IMR-90 (cell line): ENCODE measurements around the gene ACTC1. TPM values are rescaled to one million over a fixed set of nuclear protein-coding genes. Genes with fewer than 3 reads are reported as not detected.

ENCODE experiments used
- ATAC-seq: fragments of 200-7000 bp; cut with Tn5 transposase; 2 replicates; pipeline ENCODE4 v1.9.1; 2020; ENCODE audit warnings: low read depth, mild to moderate bottlenecking, moderate library complexity
- BruUV-seq: library from RNA; stranded (reverse); fragments of 400-500 nt; replicated peaks from 2 replicates; lab custom pipeline; 2021; lab: Mats Ljungman, UMichigan
- CTCF ChIA-PET: fragments of 300-600 bp; formaldehyde crosslinking; extraction: SDS; loops from one replicate; lab custom pipeline; 2021; ENCODE audit warnings: antibody characterized with exemption; lab: Yijun Ruan, JAX
- POLR2A ChIA-PET: fragments of 300-600 bp; sonication (Branson Sonifier 250); formaldehyde crosslinking; loops from one replicate; lab custom pipeline; 2022; ENCODE audit warnings: antibody characterized with exemption; ENCODE audit not compliant: unreplicated experiment; lab: Charles Lee
- DNase-seq: peaks from one replicate; pipeline ENCODE4 v3.0.0; 2013
- H2AFZ ChIP-seq: replicated peaks from 2 replicates; pipeline ENCODE3; 2013; ENCODE audit warnings: low read length, mild to moderate bottlenecking; ENCODE audit not compliant: poor library complexity
- H2AK5ac ChIP-seq: 2 replicates; pipeline ENCODE4 v1.6.1; 2013; ENCODE audit warnings: low read depth, low read length, inconsistent platforms
- H2AK9ac ChIP-seq: replicated peaks from 2 replicates; pipeline ENCODE3; 2013; ENCODE audit warnings: mild to moderate bottlenecking, low read depth, low read length, moderate library complexity; ENCODE audit not compliant: poor library complexity
- H2BK120ac ChIP-seq: 2 replicates; pipeline ENCODE4 v1.6.1; 2013; ENCODE audit warnings: low read depth, low read length, inconsistent platforms
- H2BK15ac ChIP-seq: 3 replicates; pipeline ENCODE4 v1.6.1; 2013; ENCODE audit warnings: low read depth, low read length, inconsistent platforms
- H2BK20ac ChIP-seq: 2 replicates; pipeline ENCODE4 v1.6.1; 2013; ENCODE audit warnings: low read depth, mild to moderate bottlenecking, inconsistent platforms, low read length, moderate library complexity
- H2BK5ac ChIP-seq: 2 replicates; pipeline ENCODE4 v1.6.1; 2013; ENCODE audit warnings: mild to moderate bottlenecking, low read depth, low read length, inconsistent platforms; ENCODE audit not compliant: poor library complexity, severe bottlenecking
- H3K14ac ChIP-seq: replicated peaks from 2 replicates; pipeline ENCODE4 v1.6.1; 2013; ENCODE audit warnings: low read depth, low read length, inconsistent platforms
- H3K18ac ChIP-seq: 2 replicates; pipeline ENCODE4 v1.6.1; 2013; ENCODE audit warnings: low read depth, low read length, control low read depth
- H3K23ac ChIP-seq: 2 replicates; pipeline ENCODE4 v1.6.1; 2013; ENCODE audit warnings: low read depth, low read length, inconsistent platforms
- H3K27ac ChIP-seq: 2 replicates; pipeline ENCODE4 v1.5.1; 2013; ENCODE audit warnings: mild to moderate bottlenecking, control low read depth, low read length; ENCODE audit not compliant: insufficient read depth
- H3K27me3 ChIP-seq: 2 replicates; pipeline ENCODE4 v1.6.1; 2013; ENCODE audit warnings: low read length; ENCODE audit not compliant: control insufficient read depth, insufficient read depth
- H3K36me3 ChIP-seq: 2 replicates; pipeline ENCODE4 v1.6.1; 2013; ENCODE audit warnings: low read length, mixed read lengths; ENCODE audit not compliant: control insufficient read depth, insufficient read depth
- H3K4ac ChIP-seq: 2 replicates; pipeline ENCODE4 v1.6.1; 2013; ENCODE audit warnings: low read depth, low read length, inconsistent platforms
- H3K4me1 ChIP-seq: 2 replicates; pipeline ENCODE4 v1.6.1; 2013; ENCODE audit warnings: low read length, mixed read lengths; ENCODE audit not compliant: control insufficient read depth, insufficient read depth
- H3K4me2 ChIP-seq: 2 replicates; pipeline ENCODE4 v1.6.1; 2013; ENCODE audit warnings: low read depth, mild to moderate bottlenecking, control low read depth, low read length, moderate library complexity
- H3K4me3 ChIP-seq: 2 replicates; pipeline ENCODE4 v1.5.1; 2013; ENCODE audit warnings: low read depth, mild to moderate bottlenecking, control low read depth, low read length, moderate library complexity; ENCODE audit not compliant: insufficient read depth
- H3K56ac ChIP-seq: 2 replicates; pipeline ENCODE4 v1.6.1; 2013; ENCODE audit warnings: low read length, inconsistent platforms; ENCODE audit not compliant: insufficient read depth; ENCODE audit errors: extremely low read depth
- H3K79me1 ChIP-seq, 2 experiments: 2 replicates each; pipeline ENCODE4 v1.6.1; 2013; ENCODE audit warnings: low read length in 2 of 2, inconsistent platforms in 1 of 2, low read depth in 1 of 2
- H3K9ac ChIP-seq: 2 replicates; pipeline ENCODE4 v1.6.1; 2013; ENCODE audit warnings: low read depth, low read length, control low read depth
- H3K9me1 ChIP-seq: 2 replicates; pipeline ENCODE4 v1.6.1; 2013; ENCODE audit warnings: low read length, inconsistent platforms; ENCODE audit not compliant: insufficient read depth
- H3K9me3 ChIP-seq: 2 replicates; pipeline ENCODE4 v1.6.1; 2013; ENCODE audit warnings: low read length; ENCODE audit not compliant: control insufficient read depth, insufficient read depth
- H4K20me1 ChIP-seq: 2 replicates; pipeline ENCODE4 v1.6.1; 2013; ENCODE audit warnings: low read length, inconsistent platforms; ENCODE audit not compliant: insufficient read depth
- H4K5ac ChIP-seq: 2 replicates; pipeline ENCODE4 v1.6.1; 2013; ENCODE audit warnings: mild to moderate bottlenecking, low read depth, low read length, control low read depth
- H4K8ac ChIP-seq, 2 experiments: 2 replicates each; pipeline ENCODE4 v1.6.1; 2013; ENCODE audit warnings: low read depth in 2 of 2, low read length in 2 of 2, control low read depth in 1 of 2, inconsistent platforms in 1 of 2
- H4K91ac ChIP-seq: 2 replicates; pipeline ENCODE4 v1.6.1; 2013; ENCODE audit warnings: low read depth, low read length, inconsistent platforms; ENCODE audit not compliant: insufficient read depth
- CEBPB ChIP-seq: IDR thresholded peaks from 2 replicates; pipeline ENCODE4 v1.6.1; 2012; ENCODE audit warnings: low read depth, low read length, improper control_type of control experiment
- CTCF ChIP-seq: conservative IDR thresholded peaks from 2 replicates; pipeline ENCODE4 v1.5.1; 2012; ENCODE audit warnings: mild to moderate bottlenecking, low read depth, low read length, improper control_type of control experiment
- ELK1 ChIP-seq: fragments of 150-350 bp; IDR thresholded peaks from 2 replicates; pipeline ENCODE4 v1.6.1; 2016; ENCODE audit warnings: low read depth, mild to moderate bottlenecking, low read length, moderate library complexity, borderline replicate concordance
- FOS ChIP-seq: fragments of 150-350 bp; IDR thresholded peaks from 2 replicates; pipeline ENCODE4 v1.6.1; 2016; ENCODE audit warnings: low read depth, low read length
- MAFK ChIP-seq: IDR thresholded peaks from 2 replicates; pipeline ENCODE4 v1.6.1; 2012; ENCODE audit warnings: low read depth, low read length, improper control_type of control experiment
- MAZ ChIP-seq: IDR thresholded peaks from 2 replicates; pipeline ENCODE4 v1.6.1; 2012; ENCODE audit warnings: low read depth, mild to moderate bottlenecking, low read length, improper control_type of control experiment, moderate library complexity, borderline replicate concordance
- MXI1 ChIP-seq: IDR thresholded peaks from 2 replicates; pipeline ENCODE4 v1.6.1; 2012; ENCODE audit warnings: low read depth, mild to moderate bottlenecking, low read length, moderate library complexity, borderline replicate concordance
- NFE2L2 ChIP-seq: fragments of 150-350 bp; IDR thresholded peaks from 2 replicates; pipeline ENCODE4 v1.6.1; 2016; ENCODE audit warnings: low read depth, mild to moderate bottlenecking, low read length
- POLR2A ChIP-seq: IDR thresholded peaks from 2 replicates; pipeline ENCODE4 v1.6.1; 2012; ENCODE audit warnings: mild to moderate bottlenecking, low read depth, low read length
- RAD21 ChIP-seq: IDR thresholded peaks from 2 replicates; pipeline ENCODE4 v1.6.1; 2012; ENCODE audit warnings: low read length, improper control_type of control experiment
- RCOR1 ChIP-seq: IDR thresholded peaks from 2 replicates; pipeline ENCODE4 v1.6.1; 2012; ENCODE audit warnings: mild to moderate bottlenecking, low read length, improper control_type of control experiment; ENCODE audit not compliant: insufficient replicate concordance
- RFX5 ChIP-seq: IDR thresholded peaks from 2 replicates; pipeline ENCODE4 v1.8.0; 2012; ENCODE audit warnings: low read depth, mild to moderate bottlenecking, low read length, moderate library complexity
- SMC3 ChIP-seq: fragments of 150-350 bp; IDR thresholded peaks from 2 replicates; pipeline ENCODE4 v1.6.1; 2016; ENCODE audit warnings: low read depth, mild to moderate bottlenecking, antibody characterized with exemption, low read length, moderate library complexity
- USF2 ChIP-seq: fragments of 150-350 bp; IDR thresholded peaks from 2 replicates; pipeline ENCODE4 v1.6.1; 2017; ENCODE audit warnings: mild to moderate bottlenecking, antibody characterized with exemption, low read length, low read depth
- WGBS, 2 experiments: methylation state at CpG; one replicate each; pipeline versions ENCODE4 v1.1.5 to v1.1.7; 2013; ENCODE audit warnings: missing lambda C conversion rate in 2 of 2; ENCODE audit not compliant: insufficient read length in 1 of 2; ENCODE audit errors: extremely low coverage in 2 of 2; 5-methylcytosine and 5-hydroxymethylcytosine counted together
- dilution Hi-C: fragments of 300-500 bp; cut with HindIII; formaldehyde crosslinking; loops from one replicate; pipeline ENCODE4 v1.14.3; 2018; ENCODE audit warnings: low sequenced_read_pairs; ENCODE audit not compliant: unreplicated experiment
- in situ Hi-C: fragments of 300-500 bp; cut with MboI; formaldehyde crosslinking; loops from 3 replicates; pipeline ENCODE4 v1.14.3; 2019; ENCODE audit warnings: low sequenced_read_pairs, inconsistent platforms, mixed read lengths
- intact Hi-C: fragments of 100-400 bp; cut with micrococcal nuclease; formaldehyde crosslinking; loops from 2 replicates; pipeline ENCODE4 v1.10.0; 2022
- polyA plus RNA-seq, 3 experiments: library from polyadenylated mRNA; depleted of rRNA; stranded (reverse); fragments of >200 nt; gene quantifications; 2 replicates each; pipeline ENCODE4 v1.2.3, GENCODE V29; 2012; ENCODE audit warnings: low replicate concordance in 1 of 3
- total RNA-seq: library from RNA; depleted of rRNA; stranded (reverse); fragments of >200 nt; gene quantifications from 2 replicates; pipeline ENCODE4 v1.2.3, GENCODE V29; 2012

The ACTC1 gene
- total and polyA plus RNA-seq, 2 of the 4 experiments (the other 2 are of a cell fraction) = 1.1 to 2.8 TPM

GRCh38 chr15:34804113-34804512 lies 8.8 kb upstream of the ACTC1 start:
- no peak overlapping the region for H2BK5ac ChIP-seq
- no peak overlapping the region for H4K91ac ChIP-seq
- no peaks in the 10 kb centered on the region for H3K27me3 ChIP-seq
- WGBS, 2 experiments = 80% methylated on average over 1 of the region's 2 CpGs; no CpG with 5 or more reads in 1 of the 2 experiments
- in situ Hi-C loops = no loop called here
- no peaks in the 10 kb centered on the region; the same call in 1 of the 2 replicates for H3K9me1 ChIP-seq
- H3K79me1 ChIP-seq = no peaks in the 10 kb centered on the region
- no peaks in the 10 kb centered on the region for H3K36me3 ChIP-seq
- BruUV-seq = no TSS peak
- no peak for TF ChIP-seq USF2
- no peak for TF ChIP-seq RAD21
- no peak for TF ChIP-seq SMC3
- no peak for TF ChIP-seq FOS
- no peak for TF ChIP-seq MAFK
- no peak for TF ChIP-seq CEBPB
- TF ChIP-seq RCOR1 = no peak
- TF ChIP-seq CTCF = no peak
- TF ChIP-seq RFX5 = no peak
- TF ChIP-seq ELK1 = no peak
- no peak for TF ChIP-seq MAZ
- no peak for TF ChIP-seq POLR2A
- TF ChIP-seq MXI1 = no peak
- TF ChIP-seq NFE2L2 = no peak
- H3K4ac ChIP-seq = no peak overlapping the region
- no peak overlapping the region for H3K23ac ChIP-seq
- H2AK5ac ChIP-seq = no peak overlapping the region
- no peaks in the 10 kb centered on the region for H4K20me1 ChIP-seq
- no peak overlapping the region for H3K18ac ChIP-seq
- H3K56ac ChIP-seq = no peak overlapping the region
- H2AFZ ChIP-seq = no peak overlapping the region
- H4K8ac ChIP-seq = no peak overlapping the region
- ChIA-PET CTCF (no interaction called here), POLR2A (no interaction called here)
- H3K27ac ChIP-seq = no peak overlapping the region
- H2BK15ac ChIP-seq = no peak overlapping the region
- no peaks in the 10 kb centered on the region for H3K9me3 ChIP-seq
- H3K4me1 ChIP-seq = peaks cover 12% of the 10 kb centered on the region
- H2BK20ac ChIP-seq = no peak overlapping the region
- dilution Hi-C loops = no loop called here
- no peak overlapping the region for H3K4me3 ChIP-seq
- no peak overlapping the region for H2AK9ac ChIP-seq
- no peak overlapping the region for H3K14ac ChIP-seq
- H4K5ac ChIP-seq = no peak overlapping the region
- no peak overlapping the region for H3K9ac ChIP-seq
- ATAC-seq = no peak
- no peak overlapping the region for H3K4me2 ChIP-seq
- no peak for DNase-seq
- no peak overlapping the region for H2BK120ac ChIP-seq
- intact Hi-C loops = no loop called here
